Trophoblast cell (in vitro differentiated cells and primary cell): Measurements from ENCODE around the gene STARD3NL. TPM values are rescaled to one million over a fixed set of nuclear protein-coding genes. Genes with fewer than 3 reads are reported as not detected.

Experiments used
- DNase-seq, 2 donors: peaks; one replicate each; pipeline ENCODE4 v3.0.0-alpha.2; 2016
- H2AFZ ChIP-seq: 2 replicates; pipeline ENCODE4 v1.6.1; 2013; ENCODE audit warnings: low read length, moderate library complexity, mild to moderate bottlenecking; ENCODE audit not compliant: insufficient read depth, poor library complexity
- H2AK5ac ChIP-seq: 2 replicates; pipeline ENCODE4 v1.6.1; 2013; ENCODE audit warnings: mild to moderate bottlenecking, low read length
- H2BK120ac ChIP-seq: 2 replicates; pipeline ENCODE4 v1.6.1; 2013; ENCODE audit warnings: low read length, mild to moderate bottlenecking, moderate library complexity; ENCODE audit not compliant: insufficient read depth, poor library complexity
- H2BK12ac ChIP-seq: 2 replicates; pipeline ENCODE4 v1.6.1; 2013; ENCODE audit warnings: mild to moderate bottlenecking, low read length, moderate library complexity
- H2BK5ac ChIP-seq: 2 replicates; pipeline ENCODE4 v1.6.1; 2013; ENCODE audit warnings: low read length, low read depth, moderate library complexity, mild to moderate bottlenecking; ENCODE audit not compliant: poor library complexity
- H3K14ac ChIP-seq: 2 replicates; pipeline ENCODE4 v1.6.1; 2013; ENCODE audit warnings: mild to moderate bottlenecking, low read length
- H3K18ac ChIP-seq: 2 replicates; pipeline ENCODE4 v1.6.1; 2013; ENCODE audit warnings: mild to moderate bottlenecking, low read length
- H3K23ac ChIP-seq: 2 replicates; pipeline ENCODE4 v1.6.1; 2013; ENCODE audit warnings: low read length
- H3K27ac ChIP-seq: 2 replicates; pipeline ENCODE4 v1.5.1; 2013; ENCODE audit warnings: low read depth, mild to moderate bottlenecking, inconsistent platforms, low read length, moderate library complexity
- H3K27me3 ChIP-seq: 2 replicates; pipeline ENCODE4 v1.6.1; 2013; ENCODE audit warnings: inconsistent platforms, mild to moderate bottlenecking, low read length, moderate library complexity; ENCODE audit not compliant: insufficient read depth
- H3K36me3 ChIP-seq, 2 experiments: 1 replicate in 1 of 2; 2 replicates in 1 of 2; pipeline ENCODE4 v1.6.1; 2013; ENCODE audit warnings: low read length in 2 of 2, mild to moderate bottlenecking in 2 of 2, moderate library complexity in 1 of 2; ENCODE audit not compliant: insufficient read depth in 2 of 2, control insufficient read depth in 1 of 2
- H3K4ac ChIP-seq: 2 replicates; pipeline ENCODE4 v1.6.1; 2013; ENCODE audit warnings: low read depth, mild to moderate bottlenecking, low read length, moderate library complexity
- H3K4me1 ChIP-seq, 2 experiments: 1 replicate in 1 of 2; 2 replicates in 1 of 2; pipeline ENCODE4 v1.6.1; 2013; ENCODE audit warnings: low read length in 2 of 2, mild to moderate bottlenecking in 2 of 2, moderate library complexity in 1 of 2; ENCODE audit not compliant: insufficient read depth in 2 of 2, control insufficient read depth in 1 of 2
- H3K4me2 ChIP-seq: 2 replicates; pipeline ENCODE4 v1.6.1; 2013; ENCODE audit warnings: inconsistent platforms, mild to moderate bottlenecking, low read length, moderate library complexity
- H3K4me3 ChIP-seq: 2 replicates; pipeline ENCODE4 v1.5.1; 2013; ENCODE audit warnings: mild to moderate bottlenecking, low read depth, low read length, inconsistent platforms
- H3K79me1 ChIP-seq: one replicate; pipeline ENCODE4 v1.6.1; 2013; ENCODE audit warnings: low read length
- H3K79me2 ChIP-seq: 2 replicates; pipeline ENCODE4 v1.6.1; 2013; ENCODE audit warnings: low read length, mild to moderate bottlenecking; ENCODE audit not compliant: control insufficient read depth, insufficient read depth, poor library complexity
- H3K9ac ChIP-seq: 2 replicates; pipeline ENCODE4 v1.6.1; 2013; ENCODE audit warnings: mild to moderate bottlenecking, low read length
- H3K9me3 ChIP-seq: 2 replicates; pipeline ENCODE4 v1.6.1; 2013; ENCODE audit warnings: low read depth, mild to moderate bottlenecking, control low read depth, inconsistent platforms, low read length; ENCODE audit not compliant: insufficient read depth
- H4K12ac ChIP-seq: 2 replicates; pipeline ENCODE4 v1.6.1; 2013; ENCODE audit warnings: low read depth, mild to moderate bottlenecking, low read length, moderate library complexity
- H4K8ac ChIP-seq: 2 replicates; pipeline ENCODE4 v1.6.1; 2013; ENCODE audit warnings: low read depth, mild to moderate bottlenecking, low read length, moderate library complexity
- H4K91ac ChIP-seq: one replicate; pipeline ENCODE4 v1.6.1; 2013; ENCODE audit warnings: low read depth, mild to moderate bottlenecking, low read length, moderate library complexity
- WGBS: extraction: QIAGEN DNeasy Blood & Tissue Kit; methylation state at CpG from one replicate; pipeline ENCODE4 v1.1.7; 2013; ENCODE audit warnings: missing lambda C conversion rate; ENCODE audit not compliant: insufficient read length, insufficient coverage; ENCODE audit errors: extremely low coverage; 5-methylcytosine and 5-hydroxymethylcytosine counted together
- polyA plus RNA-seq: library from polyadenylated mRNA; stranded (reverse); fragments of 200-250 nt; gene quantifications from 2 replicates; pipeline ENCODE4 v1.2.3, GENCODE V29; 2013

Gene STARD3NL, protein sequence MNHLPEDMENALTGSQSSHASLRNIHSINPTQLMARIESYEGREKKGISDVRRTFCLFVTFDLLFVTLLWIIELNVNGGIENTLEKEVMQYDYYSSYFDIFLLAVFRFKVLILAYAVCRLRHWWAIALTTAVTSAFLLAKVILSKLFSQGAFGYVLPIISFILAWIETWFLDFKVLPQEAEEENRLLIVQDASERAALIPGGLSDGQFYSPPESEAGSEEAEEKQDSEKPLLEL
- polyA plus RNA-seq: 35.8 and 36.0 TPM in 2 replicates

DNA sequence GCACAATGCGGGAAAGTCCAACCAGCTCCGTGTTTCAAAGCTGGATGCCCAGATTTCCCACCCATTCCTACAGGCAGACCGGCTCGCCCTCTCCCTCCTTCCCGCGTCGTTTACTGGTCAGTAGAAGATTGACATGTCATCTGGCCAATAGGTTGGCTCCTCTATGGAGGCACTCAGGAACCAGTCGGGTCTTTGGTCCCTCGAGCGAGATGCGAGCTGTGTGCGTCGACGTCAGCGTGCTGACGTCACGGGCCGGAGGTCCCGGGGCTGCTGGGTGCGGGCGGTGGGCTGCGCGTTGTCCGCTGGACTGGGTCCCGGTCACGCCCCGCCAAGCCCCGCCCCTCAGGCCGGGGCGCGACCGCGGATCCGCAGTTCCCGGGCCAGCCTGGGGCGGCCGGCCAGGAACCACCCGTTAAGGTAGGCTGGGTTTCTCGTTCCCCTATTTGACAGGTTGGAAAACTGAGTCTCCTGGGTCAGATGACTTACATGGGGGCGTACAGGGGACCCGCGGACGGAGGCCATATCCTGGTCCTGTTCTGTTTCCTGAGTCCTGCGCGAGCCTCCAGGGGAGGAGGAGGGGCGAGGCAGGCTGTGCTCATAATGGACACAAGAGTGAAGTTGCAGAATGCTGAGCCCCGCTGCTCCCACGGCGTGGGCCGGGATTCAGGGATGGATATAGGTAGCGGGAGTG lies at the start of gene STARD3NL:
TSS of gene STARD3NL (plus strand) at position 242 of the 691 bp plus-strand sequence. CDS start 29,260 bp downstream, outside the sequence.
- WGBS: no CpG with 5 or more reads among the region's 51 CpGs
- Histone ChIP-seq H2AK5ac (peak within 1 kb of the TSS; percentile 72), H2AFZ (peak within 1 kb of the TSS; percentile 99), H3K9me3 (no peaks in the 10 kb centered on the region), H3K14ac (peak within 1 kb of the TSS; percentile 68), H2BK5ac (peak within 1 kb of the TSS; percentile 81), H4K8ac (peak within 1 kb of the TSS; percentile 93), H3K18ac (peak within 1 kb of the TSS; percentile 76), H3K79me2 (peaks cover 8% of the 10 kb centered on the region), H2BK12ac (peak within 1 kb of the TSS; percentile 2), H3K27me3 (no peaks in the 10 kb centered on the region), H3K4me1 (peaks cover 3% of the 10 kb centered on the region in 2 experiments), H3K4ac (peak within 1 kb of the TSS; percentile 53), H2BK120ac (peak within 1 kb of the TSS; percentile 61), H3K4me3 (peak within 1 kb of the TSS; percentile 90), H4K91ac (peak within 1 kb of the TSS; percentile 72), H3K23ac (no peak within 1 kb of the TSS), H4K12ac (peak within 1 kb of the TSS; percentile 58), H3K79me1 (peaks cover 8% of the 10 kb centered on the region), H3K36me3 (no peaks in the 10 kb centered on the region), H3K4me2 (peak within 1 kb of the TSS; percentile 94), H3K9ac (peak within 1 kb of the TSS; percentile 90), H3K27ac (peak within 1 kb of the TSS; percentile 55)
- DNase-seq: peak; percentile 99 to 100

DNA sequence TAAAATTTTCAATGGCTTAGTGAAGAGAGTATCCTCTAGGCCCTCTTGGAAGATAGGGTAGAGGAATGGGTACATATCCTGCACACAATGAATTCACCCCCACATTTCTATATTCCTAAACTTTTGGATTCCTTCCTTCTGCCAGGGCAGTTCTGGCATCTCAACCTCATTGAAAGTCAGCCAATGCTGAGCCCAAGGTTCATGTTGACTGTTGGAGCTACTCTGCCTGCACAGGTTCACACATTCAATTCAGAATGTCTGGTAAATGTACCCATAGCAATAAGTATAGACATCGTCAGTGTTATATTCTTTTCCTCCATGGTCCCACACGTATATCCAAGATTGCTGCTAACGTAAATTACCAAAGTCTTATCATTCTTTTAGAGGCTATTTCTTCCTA lies 48.9 kb upstream of the STARD3NL start:
- Histone ChIP-seq H2BK120ac (no peak overlapping the region), H3K4me3 (no peak overlapping the region), H3K79me2 (no peaks in the 10 kb centered on the region), H3K79me1 (no peaks in the 10 kb centered on the region), H3K14ac (no peak overlapping the region), H3K4me2 (no peak overlapping the region), H2AK5ac (no peak overlapping the region), H3K9me3 (no peaks in the 10 kb centered on the region), H4K91ac (no peak overlapping the region), H4K12ac (no peak overlapping the region), H2BK12ac (no peak overlapping the region), H3K36me3 (no peaks in the 10 kb centered on the region), H3K27ac (no peak overlapping the region), H3K18ac (no peak overlapping the region), H3K23ac (no peak overlapping the region), H3K4ac (no peak overlapping the region), H3K27me3 (no peaks in the 10 kb centered on the region), H2AFZ (no peak overlapping the region), H4K8ac (no peak overlapping the region), H3K4me1 (no peaks in the 10 kb centered on the region), H3K9ac (no peak overlapping the region), H2BK5ac (no peak overlapping the region)
- WGBS: no CpG with 5 or more reads among the region's 3 CpGs
- DNase-seq: no peak

DNA sequence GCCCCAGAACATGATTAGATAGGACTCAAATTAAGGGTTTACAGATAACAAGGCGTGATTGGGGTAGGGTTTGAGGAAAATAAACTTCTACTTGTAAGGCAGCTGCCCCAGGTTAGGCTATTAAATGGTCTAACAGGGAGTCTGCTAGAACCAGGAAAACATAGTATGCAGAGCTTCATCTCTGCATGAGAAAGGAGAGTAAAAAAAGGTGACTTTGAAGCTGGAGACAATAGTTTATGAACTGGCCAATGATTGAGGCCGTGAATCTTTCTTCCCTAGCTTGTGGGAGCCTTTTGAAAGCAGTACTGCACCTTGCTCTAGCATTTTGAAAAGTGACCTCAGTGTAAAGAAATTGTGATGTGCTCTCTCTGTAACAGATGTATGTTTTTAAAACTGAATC lies 48.5 kb upstream of the STARD3NL start:
- H4K8ac ChIP-seq: no peak overlapping the region
- H3K27ac ChIP-seq: no peak overlapping the region
- H3K79me1 ChIP-seq: no peaks in the 10 kb centered on the region
- H4K91ac ChIP-seq: no peak overlapping the region
- no CpG with 5 or more reads among the region's 2 CpGs for WGBS
- H3K4me2 ChIP-seq: no peak overlapping the region
- H3K14ac ChIP-seq: no peak overlapping the region
- no peaks in the 10 kb centered on the region for H3K27me3 ChIP-seq
- no peak overlapping the region for H3K9ac ChIP-seq
- no peaks in the 10 kb centered on the region for H3K4me1 ChIP-seq
- H4K12ac ChIP-seq: no peak overlapping the region
- H3K4ac ChIP-seq: no peak overlapping the region
- no peak overlapping the region for H3K4me3 ChIP-seq
- H2BK120ac ChIP-seq: no peak overlapping the region
- H2AK5ac ChIP-seq: no peak overlapping the region
- no peak overlapping the region for H3K23ac ChIP-seq
- H2AFZ ChIP-seq: no peak overlapping the region
- DNase-seq: no peak
- H2BK12ac ChIP-seq: no peak overlapping the region
- no peaks in the 10 kb centered on the region for H3K9me3 ChIP-seq
- no peak overlapping the region for H2BK5ac ChIP-seq
- no peak overlapping the region for H3K18ac ChIP-seq
- no peaks in the 10 kb centered on the region for H3K36me3 ChIP-seq
- no peaks in the 10 kb centered on the region for H3K79me2 ChIP-seq

DNA sequence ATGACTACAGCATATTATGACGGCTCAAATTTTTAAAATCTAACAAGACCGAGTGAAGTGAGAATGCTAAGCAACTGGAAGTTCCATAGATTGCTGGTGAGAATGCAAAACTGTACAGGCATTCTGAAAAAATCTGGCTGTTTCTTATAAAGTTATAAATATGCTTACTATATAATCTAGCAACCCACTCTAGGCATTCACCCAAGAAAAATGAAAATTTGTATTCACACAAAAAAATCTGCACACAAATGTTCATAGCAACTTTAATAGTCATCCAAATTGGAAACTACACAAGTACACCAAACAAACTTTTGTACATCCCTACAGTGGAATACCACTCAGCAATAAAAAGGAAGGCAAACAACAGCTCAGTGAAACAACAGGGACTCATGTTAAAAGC lies 39.9 kb upstream of the STARD3NL start:
- Histone ChIP-seq H2BK12ac (no peak overlapping the region), H3K4me3 (no peak overlapping the region), H3K79me1 (no peaks in the 10 kb centered on the region), H3K27ac (no peak overlapping the region), H3K36me3 (no peaks in the 10 kb centered on the region), H3K27me3 (no peaks in the 10 kb centered on the region), H2AFZ (no peak overlapping the region), H3K9ac (no peak overlapping the region), H4K8ac (no peak overlapping the region), H4K12ac (no peak overlapping the region), H3K79me2 (no peaks in the 10 kb centered on the region), H3K4ac (no peak overlapping the region), H2BK120ac (no peak overlapping the region), H3K23ac (no peak overlapping the region), H3K4me1 (no peaks in the 10 kb centered on the region), H4K91ac (no peak overlapping the region), H3K4me2 (no peak overlapping the region), H2BK5ac (no peak overlapping the region), H3K14ac (no peak overlapping the region), H2AK5ac (no peak overlapping the region), H3K9me3 (no peaks in the 10 kb centered on the region), H3K18ac (no peak overlapping the region)
- no CpG with 5 or more reads among the region's 2 CpGs for WGBS
- DNase-seq: no peak
